HCT116 (cell line): ENCODE results near the gene DACT3. TPM values are rescaled to one million over a fixed set of nuclear protein-coding genes. Genes with fewer than 3 reads are reported as not detected.

Experiments used
- ATAC-seq: fragments of 200-7000 bp; cut with Tn5 transposase; 2 replicates; pipeline ENCODE4 v1.9.1; 2020; ENCODE audit warnings: mild to moderate bottlenecking, moderate library complexity
- BruUV-seq: library from RNA; stranded (reverse); fragments of 400-500 nt; replicated peaks from 2 replicates; lab custom pipeline; 2021; lab: Mats Ljungman, UMichigan
- CTCF ChIA-PET: fragments of 300-600 bp; sonication (Branson Sonifier 250); formaldehyde crosslinking; loops from one replicate; lab custom pipeline; 2021; ENCODE audit warnings: antibody characterized with exemption; lab: Charles Lee
- POLR2A ChIA-PET: fragments of 300-600, 350-600 bp; sonication (Branson Sonifier 250); formaldehyde crosslinking; loops from one replicate; lab custom pipeline; 2021; ENCODE audit warnings: antibody characterized with exemption; lab: Charles Lee
- RAD21 ChIA-PET, 2 experiments: fragments of 300-600 bp; sonication (Branson Sonifier 250); formaldehyde crosslinking; loops; one replicate each; lab custom pipeline; 2023; ENCODE audit warnings: low total read pairs in 2 of 2; ENCODE audit not compliant: uncharacterized antibody in 2 of 2, unreplicated experiment in 2 of 2, low non-redundant PET in 1 of 2; lab: Charles Lee
- DNase-seq: peaks from one replicate; pipeline ENCODE4 v3.0.0-alpha.2; 2010; ENCODE audit warnings: low read depth, low spot score
- H2AFZ ChIP-seq: fragments of 200-600 bp; shearing (Covaris generic), sonication (generic); 2 replicates; pipeline ENCODE4 v1.6.1; 2017; ENCODE audit warnings: low read depth, mixed run types, mixed read lengths, antibody characterized with exemption, low read length; ENCODE audit not compliant: poor library complexity, severe bottlenecking
- H3K27ac ChIP-seq: 2 replicates; pipeline ENCODE4 v1.5.1; 2012; ENCODE audit warnings: low read depth, low read length
- H3K27me3 ChIP-seq: fragments of 200-600 bp; sonication (generic); 2 replicates; pipeline ENCODE4 v1.6.1; 2016; ENCODE audit warnings: mixed run types, low read length, mixed read lengths; ENCODE audit not compliant: insufficient read depth
- H3K36me3 ChIP-seq, 2 experiments: fragments of 200-500 bp in 1 of 2; fragments of 200-600 bp in 1 of 2; sonication (Bioruptor generic) in 1 of 2; sonication (generic) in 1 of 2; 2 replicates each; pipeline versions ENCODE4 v1.5.1 to v1.6.1; 2014 to 2016; ENCODE audit warnings: low read length in 2 of 2, inconsistent platforms in 1 of 2, mixed read lengths in 1 of 2, mixed run types in 1 of 2; ENCODE audit not compliant: insufficient read depth in 2 of 2, control insufficient read depth in 1 of 2
- H3K4me1 ChIP-seq, 2 experiments: fragments of 200-600 bp in 1 of 2; sonication (generic) in 1 of 2; 2 replicates each; pipeline versions ENCODE4 v1.5.1 to v1.6.1; 2012 to 2017; ENCODE audit warnings: low read length in 2 of 2, inconsistent platforms in 1 of 2, mild to moderate bottlenecking in 1 of 2, mixed read lengths in 1 of 2, mixed run types in 1 of 2, moderate library complexity in 1 of 2; ENCODE audit not compliant: insufficient read depth in 2 of 2, control insufficient read depth in 1 of 2
- H3K4me2 ChIP-seq: fragments of 200-600 bp; sonication (generic); 2 replicates; pipeline ENCODE4 v1.6.1; 2017; ENCODE audit warnings: mixed run types, low read length, mixed read lengths
- H3K4me3 ChIP-seq, 2 experiments: fragments of 200-600 bp in 1 of 2; sonication (generic) in 1 of 2; replicated peaks in 1 of 2; 2 replicates each; pipeline ENCODE4 v1.5.1; 2011 to 2016; ENCODE audit warnings: low read length in 2 of 2, control low read depth in 1 of 2, low read depth in 1 of 2, mild to moderate bottlenecking in 1 of 2, mixed read lengths in 1 of 2, mixed run types in 1 of 2
- H3K79me2 ChIP-seq: fragments of 200-600 bp; sonication (generic); 2 replicates; pipeline ENCODE4 v1.6.1; 2017; ENCODE audit warnings: mild to moderate bottlenecking, mixed run types, low read length, moderate library complexity, mixed read lengths; ENCODE audit not compliant: insufficient read depth
- H3K9ac ChIP-seq: fragments of 200-600 bp; sonication (generic); 2 replicates; pipeline ENCODE4 v1.6.1; 2016; ENCODE audit warnings: low read length, mixed read lengths
- H3K9me2 ChIP-seq: fragments of 200-600 bp; sonication (generic), shearing (Covaris generic); 2 replicates; pipeline ENCODE4 v1.6.1; 2017; ENCODE audit warnings: mixed run types, mild to moderate bottlenecking, moderate library complexity; ENCODE audit not compliant: insufficient read depth
- H3K9me3 ChIP-seq, 2 experiments: fragments of 200-500 bp in 1 of 2; fragments of 200-600 bp in 1 of 2; sonication (Bioruptor generic) in 1 of 2; sonication (generic) in 1 of 2; 2 replicates each; pipeline ENCODE4 v1.6.1; 2014 to 2017; ENCODE audit warnings: low read length in 2 of 2, mixed read lengths in 2 of 2, inconsistent platforms in 1 of 2, low read depth in 1 of 2, mild to moderate bottlenecking in 1 of 2, mixed run types in 1 of 2, moderate library complexity in 1 of 2; ENCODE audit not compliant: control insufficient read depth in 1 of 2, insufficient read depth in 1 of 2
- H4K20me1 ChIP-seq: fragments of 200-600 bp; sonication (generic), shearing (Covaris generic); 2 replicates; pipeline ENCODE4 v1.6.1; 2017; ENCODE audit warnings: mixed run types, mild to moderate bottlenecking, moderate library complexity; ENCODE audit not compliant: insufficient read depth
- ELF1 ChIP-seq: IDR thresholded peaks from 2 replicates; pipeline ENCODE4 v1.6.1; 2012; ENCODE audit warnings: low read depth, borderline replicate concordance
- EZH2phosphoT487 ChIP-seq: fragments of 200-600 bp; IDR thresholded peaks from 2 replicates; pipeline ENCODE4 v1.6.1; 2018; ENCODE audit warnings: antibody characterized with exemption, borderline replicate concordance
- FOSL1 ChIP-seq: IDR thresholded peaks from 2 replicates; pipeline ENCODE4 v1.6.1; 2012; ENCODE audit warnings: low read depth
- POLR2AphosphoS5 ChIP-seq: IDR thresholded peaks from 2 replicates; pipeline ENCODE4 v1.6.1; 2011; ENCODE audit warnings: mild to moderate bottlenecking, low read depth, low read length, moderate library complexity
- RAD21 ChIP-seq: IDR thresholded peaks from 2 replicates; pipeline ENCODE4 v1.6.1; 2012; ENCODE audit warnings: low read depth, mild to moderate bottlenecking
- SIN3A ChIP-seq: IDR thresholded peaks from 2 replicates; pipeline ENCODE4 v1.6.1; 2012; ENCODE audit warnings: low read depth
- SP1 ChIP-seq: IDR thresholded peaks from 2 replicates; pipeline ENCODE4 v1.6.1; 2012; ENCODE audit warnings: low read depth
- TCF7L2 ChIP-seq: IDR thresholded peaks from 2 replicates; pipeline ENCODE4 v1.7.0; 2011; ENCODE audit warnings: borderline replicate concordance, inconsistent platforms; ENCODE audit not compliant: insufficient read depth, insufficient read length; ENCODE audit errors: extremely low read depth
- intact Hi-C: fragments of 100-400 bp; cut with micrococcal nuclease; formaldehyde crosslinking; loops from 2 replicates; pipeline ENCODE4 v1.10.0; 2022
- total RNA-seq: library from RNA; stranded (reverse); gene quantifications from one replicate; pipeline ENCODE4 v1.2.1, GENCODE V29; 2021; ENCODE audit not compliant: unreplicated experiment
- TF ChIP-seq, protein P1 (sequence below): IDR thresholded peaks from 2 replicates; pipeline ENCODE4 v1.6.1; 2012
- TF ChIP-seq, protein P2 (sequence below): IDR thresholded peaks from 2 replicates; pipeline ENCODE4 v1.6.1; 2011; ENCODE audit warnings: mild to moderate bottlenecking, low read length, moderate library complexity; ENCODE audit not compliant: insufficient replicate concordance; ENCODE audit errors: extremely low read depth
- TF ChIP-seq, protein P3 (sequence below), 3 experiments: fragments of 200-600 bp in 1 of 3; sonication (generic) in 1 of 3; IDR thresholded peaks in 2 of 3; conservative IDR thresholded peaks in 1 of 3; 2 replicates each; pipeline ENCODE4 v1.5.1; 2012 to 2017; ENCODE audit warnings: low read depth in 2 of 3, low read length in 2 of 3, antibody characterized with exemption in 1 of 3, borderline replicate concordance in 1 of 3, control low read depth in 1 of 3, mild to moderate bottlenecking in 1 of 3, mixed read lengths in 1 of 3, mixed run types in 1 of 3, moderate library complexity in 1 of 3; ENCODE audit not compliant: insufficient read depth in 1 of 3

DACT3 gene
- total RNA-seq, 1 experiment from 2014 or later = 2.0 TPM

DNA sequence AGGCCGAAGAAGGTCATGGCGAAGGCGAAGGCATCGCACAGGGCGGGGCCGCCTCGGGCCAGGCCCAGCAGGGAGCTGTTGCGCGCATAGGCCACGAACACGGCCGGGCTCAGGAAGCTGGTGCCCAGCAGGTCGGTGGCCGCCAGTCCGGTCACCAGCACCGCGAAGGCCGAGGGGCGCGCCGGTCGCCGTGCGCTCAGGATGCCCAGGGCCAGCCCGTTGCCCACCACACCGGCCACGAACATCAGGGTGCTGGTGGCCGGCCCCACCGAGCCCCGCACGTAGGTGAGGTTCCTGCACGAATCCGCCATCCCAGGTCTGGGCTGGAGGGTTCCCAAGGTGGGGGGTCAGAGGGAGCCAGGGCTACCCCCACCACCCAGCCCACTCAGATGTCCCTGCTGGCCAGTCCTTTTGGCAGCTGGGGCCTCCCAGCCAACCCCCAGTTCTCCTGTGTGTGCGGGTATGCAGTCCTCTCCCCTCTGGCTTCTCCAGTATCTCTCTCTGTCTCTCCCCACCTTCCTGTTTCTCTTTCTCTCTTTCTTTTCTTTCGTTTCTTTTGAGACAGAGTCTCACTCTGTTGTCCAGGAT is 37.0 kb downstream of the DACT3 start:
- intact Hi-C loops = no loop called here
- Histone ChIP-seq H3K36me3 (no peaks in the 10 kb centered on the region), H3K9me3 (no peaks in the 10 kb centered on the region), H3K4me2 (no peak overlapping the region), H3K9me2 (no peaks in the 10 kb centered on the region), H3K4me1 (peaks cover 0 to 17% of the 10 kb centered on the region in 2 experiments; a peak in 3 of 4 replicates), H2AFZ (no peak overlapping the region), H3K79me2 (no peaks in the 10 kb centered on the region), H3K9ac (no peak overlapping the region), H3K27ac (no peak overlapping the region), H4K20me1 (no peaks in the 10 kb centered on the region), H3K4me3 (no peak overlapping the region), H3K27me3 (no peaks in the 10 kb centered on the region)
- no TSS peak for BruUV-seq
- no peak for DNase-seq
- ChIA-PET CTCF (interaction anchor here (1.0 to 3.1 kb wide), 2 partner anchors 10 to 38 kb away, joined by 3 to 11 read pairs; no protein-coding TSS in a partner anchor), POLR2A (no interaction called here), RAD21 (no interaction called here)
- TF ChIP-seq SP1 (no peak), ELF1 (no peak)
- ATAC-seq = no peak

DNA sequence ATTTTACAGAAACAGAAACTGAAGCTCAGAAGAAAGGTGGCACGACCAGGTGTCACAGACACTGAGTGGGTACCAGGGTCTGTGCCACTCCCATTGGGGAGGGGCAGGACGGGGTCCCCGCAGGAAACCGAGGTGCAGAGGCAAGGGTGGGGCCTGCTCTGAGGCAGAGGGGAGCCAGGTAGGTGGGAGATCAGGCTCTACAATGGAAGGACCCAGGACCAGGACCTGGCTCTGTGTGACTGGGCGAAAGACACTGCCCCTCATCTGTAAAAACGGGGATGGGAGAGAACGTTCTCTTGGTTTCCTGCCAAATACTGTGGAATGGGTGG is 38.9 kb downstream of the DACT3 start:
- Histone ChIP-seq H3K79me2 (no peaks in the 10 kb centered on the region), H3K4me3 (no peak overlapping the region), H2AFZ (no peak overlapping the region), H3K4me2 (no peak overlapping the region), H3K4me1 (peaks cover 0 to 20% of the 10 kb centered on the region in 2 experiments; a peak in 3 of 4 replicates), H3K9me3 (no peaks in the 10 kb centered on the region), H3K9ac (no peak overlapping the region), H3K27ac (no peak overlapping the region), H3K9me2 (no peaks in the 10 kb centered on the region), H3K27me3 (no peaks in the 10 kb centered on the region), H3K36me3 (no peaks in the 10 kb centered on the region), H4K20me1 (no peaks in the 10 kb centered on the region)
- ChIA-PET POLR2A (no interaction called here), RAD21 (no interaction called here), CTCF (interaction anchor here (3.1 kb wide), 1 partner anchor 8 kb away, joined by 11 read pairs; no protein-coding TSS in a partner anchor)
- intact Hi-C loops = no loop called here
- BruUV-seq = no TSS peak
- DNase-seq = no peak
- no peak for TF ChIP-seq RAD21
- TF ChIP-seq, protein P1, sequence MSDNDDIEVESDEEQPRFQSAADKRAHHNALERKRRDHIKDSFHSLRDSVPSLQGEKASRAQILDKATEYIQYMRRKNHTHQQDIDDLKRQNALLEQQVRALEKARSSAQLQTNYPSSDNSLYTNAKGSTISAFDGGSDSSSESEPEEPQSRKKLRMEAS = no peak
- no peak for TF ChIP-seq POLR2AphosphoS5
- TF ChIP-seq SIN3A = no peak
- TF ChIP-seq EZH2phosphoT487 = no peak
- TF ChIP-seq, protein P2, sequence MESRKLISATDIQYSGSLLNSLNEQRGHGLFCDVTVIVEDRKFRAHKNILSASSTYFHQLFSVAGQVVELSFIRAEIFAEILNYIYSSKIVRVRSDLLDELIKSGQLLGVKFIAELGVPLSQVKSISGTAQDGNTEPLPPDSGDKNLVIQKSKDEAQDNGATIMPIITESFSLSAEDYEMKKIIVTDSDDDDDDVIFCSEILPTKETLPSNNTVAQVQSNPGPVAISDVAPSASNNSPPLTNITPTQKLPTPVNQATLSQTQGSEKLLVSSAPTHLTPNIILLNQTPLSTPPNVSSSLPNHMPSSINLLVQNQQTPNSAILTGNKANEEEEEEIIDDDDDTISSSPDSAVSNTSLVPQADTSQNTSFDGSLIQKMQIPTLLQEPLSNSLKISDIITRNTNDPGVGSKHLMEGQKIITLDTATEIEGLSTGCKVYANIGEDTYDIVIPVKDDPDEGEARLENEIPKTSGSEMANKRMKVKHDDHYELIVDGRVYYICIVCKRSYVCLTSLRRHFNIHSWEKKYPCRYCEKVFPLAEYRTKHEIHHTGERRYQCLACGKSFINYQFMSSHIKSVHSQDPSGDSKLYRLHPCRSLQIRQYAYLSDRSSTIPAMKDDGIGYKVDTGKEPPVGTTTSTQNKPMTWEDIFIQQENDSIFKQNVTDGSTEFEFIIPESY = no peak
- TF ChIP-seq, protein P3, sequence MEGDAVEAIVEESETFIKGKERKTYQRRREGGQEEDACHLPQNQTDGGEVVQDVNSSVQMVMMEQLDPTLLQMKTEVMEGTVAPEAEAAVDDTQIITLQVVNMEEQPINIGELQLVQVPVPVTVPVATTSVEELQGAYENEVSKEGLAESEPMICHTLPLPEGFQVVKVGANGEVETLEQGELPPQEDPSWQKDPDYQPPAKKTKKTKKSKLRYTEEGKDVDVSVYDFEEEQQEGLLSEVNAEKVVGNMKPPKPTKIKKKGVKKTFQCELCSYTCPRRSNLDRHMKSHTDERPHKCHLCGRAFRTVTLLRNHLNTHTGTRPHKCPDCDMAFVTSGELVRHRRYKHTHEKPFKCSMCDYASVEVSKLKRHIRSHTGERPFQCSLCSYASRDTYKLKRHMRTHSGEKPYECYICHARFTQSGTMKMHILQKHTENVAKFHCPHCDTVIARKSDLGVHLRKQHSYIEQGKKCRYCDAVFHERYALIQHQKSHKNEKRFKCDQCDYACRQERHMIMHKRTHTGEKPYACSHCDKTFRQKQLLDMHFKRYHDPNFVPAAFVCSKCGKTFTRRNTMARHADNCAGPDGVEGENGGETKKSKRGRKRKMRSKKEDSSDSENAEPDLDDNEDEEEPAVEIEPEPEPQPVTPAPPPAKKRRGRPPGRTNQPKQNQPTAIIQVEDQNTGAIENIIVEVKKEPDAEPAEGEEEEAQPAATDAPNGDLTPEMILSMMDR (IDR thresholded peaks at IDR 0.05 in 2 of 3, conservative IDR thresholded peaks at IDR 0.05 in 1 of 3; ENCODE audit: borderline replicate concordance in 1 of 3, insufficient read depth in 1 of 3, low read depth in 2 of 3, low read length in 2 of 3) = no peak
- TF ChIP-seq TCF7L2 = no peak
- no peak for TF ChIP-seq FOSL1
- ATAC-seq = no peak
